Measurements from ENCODE around the gene SLC16A13. TPM values are rescaled to one million over a fixed set of nuclear protein-coding genes. Genes with fewer than 3 reads are reported as not detected.
A peak's percentile ranks its signal among the peaks of the same experiment; 100 is the strongest.
"Not testable (repeated sequence)": the region's sequence is repeated elsewhere in the genome, so short reads cannot be mapped to it uniquely, and the experiment has no call there.

Gene SLC16A13
- total and polyA plus RNA-seq, 7 donors, result 0.17 to 1.5 (median 0.57) TPM

- Histone ChIP-seq H3K27me3 (ENCODE audit: insufficient read depth in 3 of 3, low read length in 2 of 3) (peaks cover 0 to 8% (median 3%) of the 10 kb centered on the region in 3 donors), H3K36me3 (ENCODE audit: insufficient read depth in 1 of 2, low read depth in 1 of 2) (no peaks in the 10 kb centered on the region), H3K4me3 (no peak overlapping the region), H3K4me1 (no peaks in the 10 kb centered on the region), H3K9me3 (no peaks in the 10 kb centered on the region), H3K27ac (peak overlapping the region; percentile 41)
- peak; percentile 78 to 87 for DNase-seq
- intact Hi-C loops (cut with DNase I), result no loop called here
- no peak for TF ChIP-seq CTCF (IDR thresholded peaks at IDR 0.05)
- 20 to 22% (median 21%) methylated on average over 10 of the region's 10 CpGs for WGBS, 3 donors
- ATAC-seq, result peak; percentile 61 to 87 (median 78)
Observed at GRCh38 chr17:7080456-7081041, 44.7 kb downstream of the SLC16A13 start.

- DNase-seq, result peak in 1 of 2 donors; percentile 64
- no peaks in the 10 kb centered on the region for H3K4me1 ChIP-seq
- peaks cover 0 to 13% (median 3%) of the 10 kb centered on the region in 3 donors for H3K27me3 ChIP-seq (ENCODE audit: insufficient read depth in 3 of 3, low read length in 2 of 3)
- no peak for ATAC-seq
- no peak overlapping the region for H3K27ac ChIP-seq
- WGBS, 3 donors, result 79 to 90% (median 81%) methylated on average over 16 of the region's 16 CpGs
- intact Hi-C loops (cut with DNase I), result no loop called here
- no peaks in the 10 kb centered on the region for H3K36me3 ChIP-seq (ENCODE audit: insufficient read depth in 1 of 2, low read depth in 1 of 2)
- H3K9me3 ChIP-seq, result no peaks in the 10 kb centered on the region
- no peak for TF ChIP-seq CTCF (IDR thresholded peaks at IDR 0.05)
- no peak overlapping the region for H3K4me3 ChIP-seq
Observed at GRCh38 chr17:7081341-7082062, 45.7 kb downstream of the SLC16A13 start.

- no peaks in the 10 kb centered on the region for H3K4me1 ChIP-seq
- H3K27ac ChIP-seq, result no peak overlapping the region
- 81 to 83% (median 82%) methylated on average over 4 of the region's 4 CpGs for WGBS, 3 donors
- ATAC-seq (no peak), DNase-seq (no peak)
- intact Hi-C loops (cut with DNase I), result no loop called here
- H3K27me3 ChIP-seq (ENCODE audit: insufficient read depth in 3 of 3, low read length in 2 of 3), result peaks cover 0 to 20% (median 3%) of the 10 kb centered on the region in 3 donors
- H3K4me3 ChIP-seq, result no peak overlapping the region
- no peak for TF ChIP-seq CTCF (IDR thresholded peaks at IDR 0.05)
- H3K36me3 ChIP-seq (ENCODE audit: insufficient read depth in 1 of 2, low read depth in 1 of 2), result no peaks in the 10 kb centered on the region
- no peaks in the 10 kb centered on the region for H3K9me3 ChIP-seq
Observed at GRCh38 chr17:7083592-7083991, 47.8 kb downstream of the SLC16A13 start.

GRCh38 chr17:7084088-7084487 lies 48.3 kb downstream of the SLC16A13 start:
- DNase-seq, result no peak
- intact Hi-C loops (cut with DNase I), result no loop called here
- Histone ChIP-seq H3K4me3 (no peak overlapping the region), H3K9me3 (no peaks in the 10 kb centered on the region), H3K4me1 (no peaks in the 10 kb centered on the region), H3K27ac (no peak overlapping the region), H3K27me3 (ENCODE audit: insufficient read depth in 3 of 3, low read length in 2 of 3) (peaks cover 0 to 20% (median 3%) of the 10 kb centered on the region in 3 donors), H3K36me3 (ENCODE audit: insufficient read depth in 1 of 2, low read depth in 1 of 2) (no peaks in the 10 kb centered on the region)
- 38 to 42% (median 40%) methylated on average over 7 of the region's 7 CpGs for WGBS, 3 donors
- ATAC-seq, result no peak
- no peak for TF ChIP-seq CTCF (IDR thresholded peaks at IDR 0.05)

GRCh38 chr17:7088442-7088841 lies 52.6 kb downstream of the SLC16A13 start:
- WGBS, 3 donors, result 49 to 65% (median 54%) methylated on average over 4 of the region's 4 CpGs
- H3K9me3 ChIP-seq; H3K4me1 ChIP-seq; DNase-seq; H3K4me3 ChIP-seq; H3K36me3 ChIP-seq (ENCODE audit: insufficient read depth in 1 of 2, low read depth in 1 of 2); ATAC-seq; intact Hi-C loops (cut with DNase I); H3K27ac ChIP-seq: not testable (repeated sequence)
- peaks cover 0 to 26% (median 0%) of the 10 kb centered on the region in 3 donors for H3K27me3 ChIP-seq (ENCODE audit: insufficient read depth in 3 of 3, low read length in 2 of 3)

GRCh38 chr17:7089570-7089969 lies 53.8 kb downstream of the SLC16A13 start:
- ATAC-seq; H3K27ac ChIP-seq; H3K9me3 ChIP-seq; DNase-seq; intact Hi-C loops (cut with DNase I); H3K4me3 ChIP-seq; H3K4me1 ChIP-seq; H3K36me3 ChIP-seq (ENCODE audit: insufficient read depth in 1 of 2, low read depth in 1 of 2): not testable (repeated sequence)
- WGBS, 3 donors, result 87 to 90% (median 88%) methylated on average over 6 of the region's 6 CpGs
- peaks cover 0 to 33% (median 0%) of the 10 kb centered on the region in 3 donors for H3K27me3 ChIP-seq (ENCODE audit: insufficient read depth in 3 of 3, low read length in 2 of 3)

All from psoas muscle (tissue), 8 donors.